Measurements from ENCODE around the gene NTF4. TPM values are rescaled to one million over a fixed set of nuclear protein-coding genes. Genes with fewer than 3 reads are reported as not detected.

Gene NTF4
- total RNA-seq, 1 donor = not detected

GRCh38 chr19:49107625-49108459 is 43.2 kb upstream of the NTF4 start:
- no peak for TF ChIP-seq CTCF (IDR thresholded peaks at IDR 0.05; ENCODE audit: insufficient read depth, low read length)

GRCh38 chr19:49106648-49107135 is 42.1 kb upstream of the NTF4 start:
- peak; percentile 41 for DNase-seq (ENCODE audit: low read depth)
- H3K4me3 ChIP-seq (ENCODE audit: low read depth, low read length) = no peak overlapping the region
- peak; percentile 79 for TF ChIP-seq CTCF (IDR thresholded peaks at IDR 0.05; ENCODE audit: insufficient read depth, low read length)

More at GRCh38 chr19:49107625-49108459, 43.2 kb upstream of the NTF4 start:
- DNase-seq (ENCODE audit: low read depth) = no peak
- H3K4me3 ChIP-seq (ENCODE audit: low read depth, low read length) = no peak overlapping the region

- no peak overlapping the region for H3K4me3 ChIP-seq (ENCODE audit: low read depth, low read length)
- no peak for DNase-seq (ENCODE audit: low read depth)
- TF ChIP-seq CTCF (IDR thresholded peaks at IDR 0.05; ENCODE audit: insufficient read depth, low read length) = no peak
Observed at GRCh38 chr19:49104229-49104864, 39.7 kb upstream of the NTF4 start.

- H3K4me3 ChIP-seq (ENCODE audit: low read depth, low read length) = no peak overlapping the region
- TF ChIP-seq CTCF (IDR thresholded peaks at IDR 0.05; ENCODE audit: insufficient read depth, low read length) = no peak
- DNase-seq (ENCODE audit: low read depth) = no peak
Observed at GRCh38 chr19:49103331-49104085, 38.9 kb upstream of the NTF4 start.

GRCh38 chr19:49102303-49102702 is 37.7 kb upstream of the NTF4 start:
- no peak for DNase-seq (ENCODE audit: low read depth)
- H3K4me3 ChIP-seq (ENCODE audit: low read depth, low read length) = no peak overlapping the region
- TF ChIP-seq CTCF (IDR thresholded peaks at IDR 0.05; ENCODE audit: insufficient read depth, low read length) = no peak

GRCh38 chr19:49101160-49101559 is 36.5 kb upstream of the NTF4 start:
- DNase-seq (ENCODE audit: low read depth) = no peak
- TF ChIP-seq CTCF (IDR thresholded peaks at IDR 0.05; ENCODE audit: insufficient read depth, low read length) = no peak
- no peak overlapping the region for H3K4me3 ChIP-seq (ENCODE audit: low read depth, low read length)
